HUES48 (cell line): ENCODE results near the gene ERGIC2.
"Not testable (repeated sequence)": the region's sequence is repeated elsewhere in the genome, so short reads cannot be mapped to it uniquely, and the experiment has no call there.

Experiments used
- H3K27ac ChIP-seq: one replicate; pipeline ENCODE4 v1.7.0; 2013; ENCODE audit warnings: low read depth, low read length, inconsistent platforms
- H3K27me3 ChIP-seq: 2 replicates; pipeline ENCODE4 v1.6.1; 2013; ENCODE audit warnings: mild to moderate bottlenecking, low read length; ENCODE audit not compliant: control insufficient read depth, insufficient read depth
- H3K36me3 ChIP-seq: 2 replicates; pipeline ENCODE4 v1.6.1; 2013; ENCODE audit warnings: low read length; ENCODE audit not compliant: control insufficient read depth, insufficient read depth
- H3K4me1 ChIP-seq: 2 replicates; pipeline ENCODE4 v1.6.1; 2013; ENCODE audit warnings: mild to moderate bottlenecking, low read length; ENCODE audit not compliant: control insufficient read depth, insufficient read depth
- H3K4me3 ChIP-seq: 2 replicates; pipeline ENCODE4 v1.5.1; 2013; ENCODE audit warnings: mild to moderate bottlenecking, low read depth, low read length
- H3K9ac ChIP-seq: 2 replicates; pipeline ENCODE4 v1.6.1; 2013; ENCODE audit warnings: mild to moderate bottlenecking, low read depth, low read length, moderate library complexity
- H3K9me3 ChIP-seq: 2 replicates; pipeline ENCODE4 v1.6.1; 2013; ENCODE audit warnings: low read length; ENCODE audit not compliant: control insufficient read depth, insufficient read depth

The ERGIC2 gene

GRCh38 chr12:29403991-29404390 lies 23.0 kb upstream of the ERGIC2 start:
- Histone ChIP-seq H3K27ac (no peak overlapping the region), H3K36me3 (no peaks in the 10 kb centered on the region), H3K4me1 (no peaks in the 10 kb centered on the region), H3K27me3 (no peaks in the 10 kb centered on the region), H3K9ac (no peak overlapping the region), H3K9me3 (no peaks in the 10 kb centered on the region), H3K4me3 (no peak overlapping the region)

DNA sequence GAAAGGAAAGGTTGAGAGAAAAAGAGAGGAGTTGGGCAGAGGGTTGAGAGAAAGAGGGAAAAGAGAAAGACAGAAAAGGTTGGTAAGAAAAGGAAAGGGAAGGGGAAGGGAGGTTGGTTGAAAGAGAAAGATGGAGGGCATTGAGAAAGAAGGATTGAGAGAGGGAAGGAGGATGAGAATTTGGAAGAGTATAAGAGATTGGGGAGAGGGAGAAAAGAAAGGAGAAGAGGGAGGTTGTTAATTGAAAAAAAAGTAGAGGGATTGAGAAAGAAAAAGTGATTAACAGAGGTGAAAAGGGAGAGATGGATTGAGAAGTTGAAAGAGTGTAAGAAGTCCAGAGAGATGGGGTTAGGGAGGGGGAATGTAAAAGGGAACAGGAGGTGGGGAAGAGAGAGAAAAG lies 21.5 kb upstream of the ERGIC2 start:
- Histone ChIP-seq H3K9me3 (no peaks in the 10 kb centered on the region), H3K36me3 (no peaks in the 10 kb centered on the region), H3K4me1 (no peaks in the 10 kb centered on the region), H3K9ac (no peak overlapping the region), H3K27me3 (no peaks in the 10 kb centered on the region), H3K4me3 (no peak overlapping the region), H3K27ac (no peak overlapping the region)

GRCh38 chr12:29398495-29398894 lies 17.5 kb upstream of the ERGIC2 start:
- Histone ChIP-seq H3K9me3 (no peaks in the 10 kb centered on the region), H3K4me3 (no peak overlapping the region), H3K36me3 (no peaks in the 10 kb centered on the region), H3K4me1 (no peaks in the 10 kb centered on the region), H3K9ac (no peak overlapping the region), H3K27me3 (no peaks in the 10 kb centered on the region), H3K27ac (no peak overlapping the region)

DNA sequence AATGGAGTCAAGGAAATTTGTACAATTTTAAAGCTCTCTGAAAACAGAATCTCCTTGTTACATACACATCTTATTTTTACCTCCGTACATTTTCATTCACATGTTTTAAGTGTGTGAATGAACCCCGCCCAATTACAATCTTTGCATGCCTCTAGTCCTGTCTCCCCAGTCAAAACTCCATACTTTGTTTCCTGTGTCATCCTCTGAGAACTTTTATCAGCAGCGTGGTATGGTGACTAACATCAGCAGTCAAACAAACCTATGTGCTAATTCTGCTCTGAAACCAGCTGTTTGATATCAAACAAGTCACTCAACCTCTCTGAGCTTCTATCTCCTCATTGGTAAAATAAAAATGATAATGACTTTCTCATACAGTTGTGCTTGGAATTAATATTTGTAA lies 15.8 kb upstream of the ERGIC2 start:
- H3K4me3 ChIP-seq = no peak overlapping the region
- H3K27ac ChIP-seq = no peak overlapping the region
- no peaks in the 10 kb centered on the region for H3K27me3 ChIP-seq
- no peaks in the 10 kb centered on the region for H3K9me3 ChIP-seq
- no peaks in the 10 kb centered on the region for H3K4me1 ChIP-seq
- H3K36me3 ChIP-seq = no peaks in the 10 kb centered on the region
- no peak overlapping the region for H3K9ac ChIP-seq

- no peak overlapping the region for H3K4me3 ChIP-seq
- H3K9me3 ChIP-seq = no peaks in the 10 kb centered on the region
- no peak overlapping the region for H3K9ac ChIP-seq
- no peaks in the 10 kb centered on the region for H3K4me1 ChIP-seq
- H3K27me3 ChIP-seq = no peaks in the 10 kb centered on the region
- H3K36me3 ChIP-seq = no peaks in the 10 kb centered on the region
- H3K27ac ChIP-seq = no peak overlapping the region
Measured at GRCh38 chr12:29395356-29395755, 14.4 kb upstream of the ERGIC2 start.

DNA sequence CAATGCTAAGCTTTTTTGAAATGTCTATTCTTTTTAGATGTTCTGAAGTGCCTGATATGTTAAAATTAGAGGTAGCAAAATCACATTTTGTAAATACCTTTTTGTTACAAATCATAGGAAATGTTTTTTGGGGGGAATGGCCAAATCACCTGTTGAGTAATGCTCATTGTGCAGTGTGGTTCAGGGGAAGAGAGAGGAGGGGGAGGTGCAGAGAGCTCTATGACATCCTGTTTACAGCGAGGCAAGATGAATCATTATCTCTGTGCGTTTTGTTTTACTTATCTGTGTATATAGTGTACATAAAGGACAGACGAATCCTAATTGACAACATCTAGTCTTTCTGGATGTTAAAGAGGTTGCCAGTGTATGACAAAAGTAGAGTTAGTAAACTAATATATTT lies 9.4 kb upstream of the ERGIC2 start:
- not testable (repeated sequence) for H3K4me3 ChIP-seq, H3K9me3 ChIP-seq, H3K27ac ChIP-seq, H3K4me1 ChIP-seq, H3K27me3 ChIP-seq, H3K36me3 ChIP-seq, H3K9ac ChIP-seq

DNA sequence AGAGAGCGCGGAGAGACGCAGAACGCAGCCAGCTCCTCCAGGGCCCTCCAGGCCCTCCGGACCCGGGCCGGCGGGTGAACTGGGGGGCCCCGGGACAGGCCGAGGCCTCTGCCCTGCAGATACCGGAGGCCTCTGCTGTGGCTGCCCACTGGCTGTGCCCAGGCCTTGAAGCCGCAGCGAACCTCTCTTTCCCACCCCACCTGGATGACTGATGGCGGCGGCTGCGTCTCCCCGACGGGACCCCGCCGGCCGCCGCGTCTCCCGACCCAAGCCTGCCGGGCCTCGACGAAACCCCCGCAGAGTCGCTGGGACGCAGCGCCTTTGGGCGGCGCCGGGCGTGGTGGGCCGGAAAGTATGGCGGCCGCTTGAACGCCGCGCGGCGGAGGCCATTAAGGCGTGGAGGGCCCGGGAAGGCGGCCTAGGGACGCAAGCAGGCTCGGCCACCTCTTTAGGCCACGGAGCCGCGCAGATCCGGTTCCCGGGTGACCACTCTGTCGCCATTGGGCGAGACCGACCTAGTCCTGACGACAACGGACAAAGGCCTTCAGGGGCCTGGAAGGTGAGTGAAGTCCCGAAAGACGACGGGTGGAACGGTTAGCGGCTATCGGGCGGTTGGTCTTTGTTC lies 8.4 kb upstream of the ERGIC2 start:
- Histone ChIP-seq H3K27me3 (no peaks in the 10 kb centered on the region), H3K36me3 (no peaks in the 10 kb centered on the region), H3K9ac (no peak overlapping the region), H3K4me1 (no peaks in the 10 kb centered on the region), H3K9me3 (no peaks in the 10 kb centered on the region), H3K27ac (no peak overlapping the region), H3K4me3 (no peak overlapping the region)

DNA sequence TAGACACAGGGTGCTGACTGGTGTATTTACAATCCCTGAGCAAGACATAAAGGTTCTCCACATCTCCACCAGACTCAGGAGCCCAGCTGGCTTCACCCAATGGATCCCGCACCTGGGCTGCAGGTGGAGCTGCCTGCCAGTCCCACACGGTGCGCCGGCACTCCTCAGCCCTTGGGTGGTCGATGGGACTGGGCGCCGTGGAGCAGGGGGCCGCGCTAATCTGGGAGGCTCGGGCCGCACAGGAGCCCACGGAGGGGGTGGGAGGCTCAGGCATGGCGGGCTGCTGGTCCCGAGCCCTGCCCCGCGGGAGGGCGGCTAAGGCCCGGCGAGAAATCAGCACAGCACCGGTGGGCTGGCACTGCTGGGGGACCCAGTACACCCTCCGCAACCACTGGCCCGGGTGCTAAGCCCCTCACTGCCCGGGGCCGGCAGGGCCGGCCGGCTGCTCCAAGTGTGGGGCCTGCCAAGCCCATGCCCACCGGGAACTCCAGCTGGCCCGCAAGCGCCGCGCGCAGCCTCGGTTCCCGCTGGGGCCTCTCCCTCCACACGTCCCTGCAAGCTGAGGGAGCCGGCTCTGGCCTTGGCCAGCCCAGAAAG lies 5.2 kb upstream of the ERGIC2 start:
- H3K4me1 ChIP-seq, H3K27ac ChIP-seq: not testable (repeated sequence)

GRCh38 chr12:29385194-29385593 lies 4.2 kb upstream of the ERGIC2 start:
- H3K9me3 ChIP-seq, H3K27me3 ChIP-seq, H3K4me1 ChIP-seq: not testable (repeated sequence)

More for the DNA sequence above, 5.2 kb upstream of the ERGIC2 start:
- not testable (repeated sequence) for H3K27me3 ChIP-seq, H3K4me3 ChIP-seq, H3K9ac ChIP-seq, H3K36me3 ChIP-seq, H3K9me3 ChIP-seq

GRCh38 chr12:29382251-29382650 lies 1.3 kb upstream of the ERGIC2 start:
- no peak overlapping the region for H3K4me3 ChIP-seq
- H3K36me3 ChIP-seq = no peaks in the 10 kb centered on the region
- peaks cover 7% of the 10 kb centered on the region; the same call in 1 of the 2 replicates for H3K4me1 ChIP-seq
- no peak overlapping the region for H3K9ac ChIP-seq
- H3K27ac ChIP-seq = no peak overlapping the region
- no peaks in the 10 kb centered on the region for H3K9me3 ChIP-seq
- no peaks in the 10 kb centered on the region for H3K27me3 ChIP-seq

More at GRCh38 chr12:29385194-29385593, 4.2 kb upstream of the ERGIC2 start:
- not testable (repeated sequence) for H3K9ac ChIP-seq, H3K4me3 ChIP-seq, H3K27ac ChIP-seq, H3K36me3 ChIP-seq

DNA sequence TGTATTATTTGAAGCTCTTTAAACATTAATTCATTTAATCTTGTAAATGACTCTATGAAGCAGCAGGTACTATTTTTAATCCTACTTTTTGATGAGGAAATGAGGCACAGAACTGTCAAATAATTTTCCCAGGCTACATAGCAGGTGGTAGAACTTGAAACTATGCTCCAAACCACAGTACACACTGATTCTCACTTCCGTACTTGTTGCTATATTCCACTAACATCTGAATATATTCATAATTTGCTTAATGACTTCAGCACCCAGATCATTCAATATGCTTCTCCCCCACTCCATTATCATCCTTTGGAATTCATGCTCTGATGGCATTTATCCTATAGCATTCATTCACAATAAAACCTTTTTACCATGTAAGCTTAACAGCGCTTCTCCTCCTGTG lies 4.9 kb downstream of the ERGIC2 start:
- Histone ChIP-seq H3K27me3 (no peaks in the 10 kb centered on the region), H3K4me3 (no peak overlapping the region), H3K9me3 (no peaks in the 10 kb centered on the region), H3K4me1 (peaks cover 7% of the 10 kb centered on the region; the same call in 1 of the 2 replicates), H3K36me3 (peaks cover 6% of the 10 kb centered on the region), H3K9ac (no peak overlapping the region), H3K27ac (no peak overlapping the region)
